SH-SY5Y (cell line): Measurements from ENCODE around the gene OR5AU1.

ENCODE experiments used
- GATA2 ChIP-seq: IDR thresholded peaks from 2 replicates; pipeline ENCODE4 v1.6.1; 2011; ENCODE audit warnings: mild to moderate bottlenecking, low read depth, low read length
- GATA3 ChIP-seq: IDR thresholded peaks from 2 replicates; pipeline ENCODE4 v1.6.1; 2011; ENCODE audit warnings: low read depth, mild to moderate bottlenecking, low read length, moderate library complexity

DNA sequence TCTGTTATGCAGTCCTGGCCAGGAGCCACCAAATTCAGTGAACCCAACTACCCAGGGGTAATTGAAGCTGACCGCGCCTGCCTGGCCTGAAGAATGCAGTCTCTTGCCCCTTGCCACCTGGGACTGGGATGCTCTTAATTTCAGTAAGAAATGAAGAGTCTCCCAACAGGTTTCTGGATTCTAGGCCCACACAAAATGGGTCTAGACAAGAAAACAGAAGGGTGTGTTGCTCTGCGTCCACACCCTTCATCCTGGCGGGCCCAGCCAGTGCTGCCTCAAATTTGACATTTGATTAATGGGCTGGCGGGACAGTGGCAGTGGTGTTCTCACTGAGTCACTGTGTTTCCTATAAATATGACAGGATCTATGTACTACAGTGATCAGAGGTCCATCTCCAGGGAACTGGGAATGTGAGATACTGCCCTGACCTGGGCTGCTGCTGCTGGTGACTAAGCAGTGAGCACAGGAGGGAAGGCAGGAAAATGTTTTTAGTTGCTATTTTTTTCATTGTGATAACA, 48.5 kb downstream of the OR5AU1 start:
- no peak for TF ChIP-seq GATA2
- no peak for TF ChIP-seq GATA3
